Subcutaneous preadipocyte (primary cell): ENCODE measurements around the gene CAMSAP3. TPM values are rescaled to one million over a fixed set of nuclear protein-coding genes. Genes with fewer than 3 reads are reported as not detected.

ENCODE experiments used
- small RNA-seq: library from RNA; depleted of rRNA; stranded (forward); fragments of <200 nt; gene quantifications from one replicate; pipeline ENCODE3, GENCODE V24; 2012
- total RNA-seq: library from RNA; depleted of rRNA; stranded (reverse); fragments of >200 nt; gene quantifications from 2 replicates; pipeline ENCODE4 v1.2.3, GENCODE V29; 2012

The CAMSAP3 gene
- not detected in 2 replicates for total RNA-seq

DNA sequence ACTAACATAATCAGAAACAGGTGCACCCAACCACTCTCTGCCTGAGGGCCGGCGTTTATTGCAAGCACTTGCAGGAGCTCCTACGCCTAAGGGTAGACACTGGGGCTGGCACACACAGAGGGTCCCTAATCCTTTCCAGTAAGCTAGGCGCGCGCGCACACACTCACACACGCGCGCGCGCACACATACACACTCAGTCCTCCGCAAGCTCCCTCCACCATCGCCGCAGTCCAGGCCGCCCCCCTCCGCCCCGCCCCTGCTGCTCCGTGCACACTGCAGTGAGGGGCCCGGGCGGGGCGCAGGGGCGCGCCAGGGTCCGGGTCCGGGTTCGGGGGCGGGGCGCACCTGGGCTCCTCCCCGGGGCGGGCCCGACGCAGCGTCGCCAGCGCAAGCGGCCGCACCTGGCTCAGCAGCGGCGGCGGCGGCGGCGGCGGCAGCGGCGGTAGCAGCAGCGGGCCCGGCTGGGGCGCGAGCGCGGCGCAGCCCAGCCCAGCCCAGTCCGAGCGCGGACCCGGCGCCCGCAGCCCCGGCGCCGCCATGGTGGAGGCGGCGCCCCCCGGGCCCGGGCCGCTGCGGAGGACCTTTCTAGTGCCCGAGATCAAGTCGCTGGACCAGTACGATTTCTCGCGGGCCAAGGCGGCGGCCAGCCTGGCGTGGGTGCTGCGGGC lies at the start of gene CAMSAP3:
TSS of gene CAMSAP3 (plus strand) at position 398 of the 668 bp plus-strand sequence. CDS start at position 538, 140 bp downstream.

DNA sequence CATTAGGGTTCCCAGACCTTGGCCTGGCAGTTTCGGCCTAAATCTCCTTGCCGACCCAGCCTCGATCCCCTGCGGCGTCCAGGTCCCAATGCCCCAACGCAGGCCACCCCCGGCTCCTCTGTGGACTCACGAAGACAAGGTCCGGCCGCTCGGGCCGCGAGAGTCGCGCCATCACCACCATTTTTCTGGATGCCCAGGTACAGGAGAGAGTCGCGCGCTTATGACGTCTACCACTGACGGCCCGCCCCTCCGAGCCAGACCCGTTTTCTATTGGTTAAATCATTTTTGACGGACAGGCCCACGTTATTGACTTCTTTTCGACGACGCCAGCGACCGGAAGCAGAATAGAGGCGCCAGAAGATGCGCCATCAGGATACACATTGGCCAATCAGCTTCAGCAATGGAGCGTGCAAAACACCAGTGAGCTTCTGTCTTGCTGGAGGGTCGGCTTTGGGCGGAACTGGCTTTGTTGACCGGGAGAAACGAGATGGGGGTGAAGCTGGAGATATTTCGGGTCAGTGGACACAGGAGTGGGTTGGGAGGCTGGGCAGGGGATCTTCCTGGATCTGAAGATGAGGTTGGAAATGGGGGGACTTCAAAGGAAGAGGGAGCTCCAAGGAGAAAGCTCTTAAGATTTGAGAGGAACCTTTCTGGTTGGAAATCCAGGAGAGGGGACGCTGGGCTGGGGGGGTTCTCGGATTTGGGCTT lies 33.8 kb downstream of the CAMSAP3 start, which contains the start of the genes PET100 and XAB2:
TSS of gene PET100 (plus strand) at position 447 of the 708 bp plus-strand sequence. CDS start at position 488, 41 bp downstream.
TSS of gene XAB2 (minus strand) at position 199 of the 708 bp plus-strand sequence. CDS start at position 181, 18 bp downstream.

DNA sequence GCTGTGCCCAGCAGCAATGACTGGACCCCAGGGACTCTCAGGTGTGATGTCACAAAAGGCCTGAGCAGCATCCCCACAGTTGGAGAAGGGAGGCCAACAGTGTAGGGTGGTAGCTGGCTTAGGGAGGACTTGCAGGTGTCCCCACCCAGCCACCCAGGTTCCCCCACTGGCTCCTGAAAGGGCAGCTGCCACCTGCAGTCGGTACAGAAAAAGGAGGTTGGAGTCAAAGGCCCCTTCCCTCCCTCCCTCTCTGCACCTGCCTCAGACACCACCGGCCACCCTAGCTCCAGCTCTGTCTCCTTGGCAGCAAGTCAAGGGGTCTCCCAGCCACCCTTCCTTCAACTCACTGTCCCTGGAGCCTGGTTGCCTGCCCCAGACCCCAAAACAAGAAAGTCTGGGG lies 38.0 kb downstream of the CAMSAP3 start, which contains the start of gene PCP2:
TSS of gene PCP2 (minus strand) at position 22 of the 400 bp plus-strand sequence. CDS start 262 bp downstream, outside the sequence.

GRCh38 chr19:7636691-7637373 lies 41.2 kb downstream of the CAMSAP3 start, which contains the start of gene STXBP2:
STXBP2 (plus strand) TSS chr19:7637110; CDS start chr19:7637150, 40 bp downstream.

Small RNA genes lying within 50 kb of the gene (small RNA-seq; reads per million reads assigned to genes)
- not detected for gene MIR6792

Other genes starting within 250 kb of the CAMSAP3 start
- 15.8 and 24.0 TPM in 2 replicates for gene ARHGEF18, start 246.9 kb upstream of the CAMSAP3 start, total RNA-seq
- gene PEX11G, start 106.8 kb upstream of the CAMSAP3 start, total RNA-seq, result 2.5 and 5.5 TPM in 2 replicates
- gene ZNF358, start 79.8 kb upstream of the CAMSAP3 start, total RNA-seq, result 14.1 and 18.0 TPM in 2 replicates
- 7.8 and 8.8 TPM in 2 replicates for gene MCOLN1, start 73.2 kb upstream of the CAMSAP3 start, total RNA-seq
- 72.8 and 82.1 TPM in 2 replicates for gene PNPLA6, start 60.1 kb upstream of the CAMSAP3 start, total RNA-seq
- gene XAB2, start 33.7 kb downstream of the CAMSAP3 start, total RNA-seq, result 43.7 and 48.3 TPM in 2 replicates
- 9.4 and 9.6 TPM in 2 replicates for gene PET100, start 33.9 kb downstream of the CAMSAP3 start, total RNA-seq
- not detected in 2 replicates for gene PCP2, start 37.9 kb downstream of the CAMSAP3 start, total RNA-seq
- gene STXBP2, start 41.2 kb downstream of the CAMSAP3 start, total RNA-seq, result 1.1 and 5.3 TPM in 2 replicates
- not detected in 2 replicates for gene RETN, start 73.2 kb downstream of the CAMSAP3 start, total RNA-seq
- gene MCEMP1, start 81.2 kb downstream of the CAMSAP3 start, total RNA-seq, result not detected in 2 replicates
- 16.6 and 24.3 TPM in 2 replicates for gene TRAPPC5, start 85.0 kb downstream of the CAMSAP3 start, total RNA-seq
- gene FCER2, start 106.3 kb downstream of the CAMSAP3 start, total RNA-seq, result not detected in 2 replicates
- not detected in 2 replicates for gene CLEC4G, start 136.2 kb downstream of the CAMSAP3 start, total RNA-seq
- gene CD209, start 151.7 kb downstream of the CAMSAP3 start, total RNA-seq, result not detected in 2 replicates
- gene CLEC4M, start 167.4 kb downstream of the CAMSAP3 start, total RNA-seq, result not detected in 2 replicates
- gene EVI5L, start 234.4 kb downstream of the CAMSAP3 start, total RNA-seq, result 19.5 and 19.7 TPM in 2 replicates